ENCODE data around the gene SLC41A1. TPM values are rescaled to one million over a fixed set of nuclear protein-coding genes. Genes with fewer than 3 reads are reported as not detected.
"Not testable (repeated sequence)": the region's sequence is repeated elsewhere in the genome, so short reads cannot be mapped to it uniquely, and the experiment has no call there.

The SLC41A1 gene
- total RNA-seq: 458 TPM
- long read RNA-seq, full-length matches to known transcripts: 259 of 348 reads
- long read RNA-seq, partial matches to known transcripts: 47 of 348 reads
- long read RNA-seq, other reads (novel, unspliced or antisense): 42 of 348 reads

GRCh38 chr1:205812878-205813754 is at the start of gene SLC41A1:
Gene SLC41A1 (minus strand): TSS chr1:205813198. CDS start chr1:205810441, 2,757 bp downstream.
- intact Hi-C loops (cut with DNase I): loop anchor here (1.0 to 5.0 kb wide), 3 partner anchors 34 to 102 kb away; no protein-coding TSS in a partner anchor
- ATAC-seq (peak; percentile 94), DNase-seq (ENCODE audit: missing footprints) (peak; percentile 95)

GRCh38 chr1:205861540-205861939 is 48.5 kb upstream of the SLC41A1 start:
- DNase-seq (ENCODE audit: missing footprints) (no peak), ATAC-seq (no peak)
- intact Hi-C loops (cut with DNase I): no loop called here

- no peak for ATAC-seq
- no peak for DNase-seq (ENCODE audit: missing footprints)
- intact Hi-C loops (cut with DNase I): no loop called here
These were observed 45.4 kb upstream of the SLC41A1 start for GRCh38 chr1:205858141-205858961.

- ATAC-seq; intact Hi-C loops (cut with DNase I); DNase-seq (ENCODE audit: missing footprints): not testable (repeated sequence)
These were observed 44.5 kb upstream of the SLC41A1 start for GRCh38 chr1:205857501-205857900.

- ATAC-seq (no peak), DNase-seq (ENCODE audit: missing footprints) (no peak)
- intact Hi-C loops (cut with DNase I): no loop called here
These were observed 43.4 kb upstream of the SLC41A1 start for GRCh38 chr1:205856433-205856832.

- intact Hi-C loops (cut with DNase I): no loop called here
- ATAC-seq (no peak), DNase-seq (ENCODE audit: missing footprints) (no peak)
These were observed 40.0 kb upstream of the SLC41A1 start for GRCh38 chr1:205852969-205853368.

GRCh38 chr1:205851993-205852392 is 39.0 kb upstream of the SLC41A1 start:
- ATAC-seq: no peak
- intact Hi-C loops (cut with DNase I): no loop called here
- no peak for DNase-seq (ENCODE audit: missing footprints)

GRCh38 chr1:205849619-205850355 is 36.8 kb upstream of the SLC41A1 start, which contains the start of gene PM20D1:
Gene PM20D1 (minus strand): TSS chr1:205850132. CDS start chr1:205850072, 60 bp downstream.
- peak; percentile 100 for ATAC-seq
- peak; percentile 82 for DNase-seq (ENCODE audit: missing footprints)
- intact Hi-C loops (cut with DNase I): loop anchor here (5.0 kb wide), 1 partner anchor 37 kb away; the partner anchor contains the start of gene SLC41A1

- DNase-seq (ENCODE audit: missing footprints): no peak
- ATAC-seq: no peak
- intact Hi-C loops (cut with DNase I): no loop called here
These were observed 30.2 kb upstream of the SLC41A1 start for GRCh38 chr1:205843036-205843859.

GRCh38 chr1:205842229-205842628 is 29.2 kb upstream of the SLC41A1 start:
- intact Hi-C loops (cut with DNase I): no loop called here
- DNase-seq (ENCODE audit: missing footprints): no peak
- ATAC-seq: peak; percentile 68

GRCh38 chr1:205840146-205840923 is 27.3 kb upstream of the SLC41A1 start:
- ATAC-seq: no peak
- intact Hi-C loops (cut with DNase I): no loop called here
- no peak for DNase-seq (ENCODE audit: missing footprints)

GRCh38 chr1:205837382-205837970 is 24.5 kb upstream of the SLC41A1 start:
- intact Hi-C loops (cut with DNase I): no loop called here
- no peak for ATAC-seq

GRCh38 chr1:205834751-205835150 is 21.8 kb upstream of the SLC41A1 start:
- ATAC-seq (no peak), DNase-seq (ENCODE audit: missing footprints) (no peak)
- intact Hi-C loops (cut with DNase I): no loop called here

More at GRCh38 chr1:205837382-205837970, 24.5 kb upstream of the SLC41A1 start:
- no peak for DNase-seq (ENCODE audit: missing footprints)

GRCh38 chr1:205832326-205832751 is 19.3 kb upstream of the SLC41A1 start:
- ATAC-seq (peak; percentile 42), DNase-seq (ENCODE audit: missing footprints) (no peak)
- intact Hi-C loops (cut with DNase I): no loop called here

GRCh38 chr1:205827623-205828022 is 14.6 kb upstream of the SLC41A1 start:
- peak; percentile 57 for ATAC-seq
- DNase-seq (ENCODE audit: missing footprints): no peak
- intact Hi-C loops (cut with DNase I): no loop called here

GRCh38 chr1:205826995-205827394 is 14.0 kb upstream of the SLC41A1 start:
- DNase-seq (ENCODE audit: missing footprints): no peak
- intact Hi-C loops (cut with DNase I): no loop called here
- ATAC-seq: no peak
